Effector memory CD8-positive, alpha-beta T cell (primary cell): ENCODE results near the gene RAB11FIP3.
"Not testable (repeated sequence)": the region's sequence is repeated elsewhere in the genome, so short reads cannot be mapped to it uniquely, and the experiment has no call there.

Experiments used
- ATAC-seq: fragments of 150-1000 bp; cut with Tn5 transposase; replicated peaks from 2 replicates; pipeline ENCODE4 v1.10.0; 2021; ENCODE audit warnings: mild to moderate bottlenecking, moderate library complexity
- DNase-seq, 3 experiments: peaks; one replicate each; pipeline ENCODE4 v3.0.0; 2021
- H3K27ac Mint-ChIP-seq, 2 donors: one replicate each; pipeline ENCODE4 v1.8.0; 2022; ENCODE audit warnings: mild to moderate bottlenecking in 2 of 2, mixed read lengths in 2 of 2, moderate library complexity in 2 of 2
- H3K27me3 Mint-ChIP-seq, 2 donors: one replicate each; pipeline ENCODE4 v1.8.0; 2022; ENCODE audit warnings: mixed read lengths in 2 of 2
- H3K36me3 Mint-ChIP-seq: one replicate; pipeline ENCODE4 v1.8.0; 2022; ENCODE audit warnings: mild to moderate bottlenecking, moderate library complexity, mixed read lengths; ENCODE audit not compliant: insufficient read depth
- H3K4me1 Mint-ChIP-seq, 2 donors: one replicate each; pipeline ENCODE4 v1.8.0; 2022; ENCODE audit warnings: low read depth in 2 of 2, mixed read lengths in 2 of 2
- H3K4me3 Mint-ChIP-seq, 2 donors: one replicate each; pipeline ENCODE4 v1.8.0; 2022; ENCODE audit warnings: mild to moderate bottlenecking in 2 of 2, mixed read lengths in 2 of 2, moderate library complexity in 2 of 2
- H3K9me3 Mint-ChIP-seq, 2 donors: one replicate each; pipeline ENCODE4 v1.8.0; 2022; ENCODE audit warnings: mixed read lengths in 2 of 2

The RAB11FIP3 gene

GRCh38 chr16:491220-491919 is 65.9 kb downstream of the RAB11FIP3 start:
- ATAC-seq (no peak), DNase-seq (no peak)
- Mint-ChIP-seq H3K9me3 (no peaks in the 10 kb centered on the region), H3K27me3 (no peaks in the 10 kb centered on the region), H3K36me3 (peaks cover 7% of the 10 kb centered on the region), H3K4me1 (peaks cover 0 to 1% of the 10 kb centered on the region in 2 donors), H3K27ac (no peak overlapping the region), H3K4me3 (no peak overlapping the region)

GRCh38 chr16:492211-492875 is 66.9 kb downstream of the RAB11FIP3 start:
- Mint-ChIP-seq H3K27ac (no peak overlapping the region), H3K36me3 (peaks cover 7% of the 10 kb centered on the region), H3K4me1 (peaks cover 0 to 1% of the 10 kb centered on the region in 2 donors), H3K4me3 (no peak overlapping the region), H3K27me3 (no peaks in the 10 kb centered on the region), H3K9me3 (no peaks in the 10 kb centered on the region)
- ATAC-seq (no peak), DNase-seq (no peak)

GRCh38 chr16:494676-495075 is 69.2 kb downstream of the RAB11FIP3 start:
- ATAC-seq, result not testable (repeated sequence)

GRCh38 chr16:495127-495748 is 69.8 kb downstream of the RAB11FIP3 start:
- DNase-seq, result no peak
- no peaks in the 10 kb centered on the region for H3K27me3 Mint-ChIP-seq
- ATAC-seq, result peak; percentile 43

More at GRCh38 chr16:494676-495075, 69.2 kb downstream of the RAB11FIP3 start:
- not testable (repeated sequence) for H3K4me3 Mint-ChIP-seq, H3K9me3 Mint-ChIP-seq, H3K27me3 Mint-ChIP-seq, H3K36me3 Mint-ChIP-seq, H3K4me1 Mint-ChIP-seq, H3K27ac Mint-ChIP-seq, DNase-seq

GRCh38 chr16:496097-496886 is 70.8 kb downstream of the RAB11FIP3 start:
- H3K4me1 Mint-ChIP-seq, result peaks cover 0 to 1% of the 10 kb centered on the region in 2 donors
- no peak overlapping the region for H3K27ac Mint-ChIP-seq

More at GRCh38 chr16:495127-495748, 69.8 kb downstream of the RAB11FIP3 start:
- no peak overlapping the region for H3K4me3 Mint-ChIP-seq
- peak overlapping the region in 1 of 2 donors; percentile 82 for H3K27ac Mint-ChIP-seq
- peaks cover 0 to 1% of the 10 kb centered on the region in 2 donors for H3K4me1 Mint-ChIP-seq
- no peaks in the 10 kb centered on the region for H3K9me3 Mint-ChIP-seq
- peaks cover 12% of the 10 kb centered on the region for H3K36me3 Mint-ChIP-seq

GRCh38 chr16:497258-497657 is 71.8 kb downstream of the RAB11FIP3 start:
- Mint-ChIP-seq H3K27ac (peak overlapping the region in 1 of 2 donors; percentile 47), H3K27me3 (no peaks in the 10 kb centered on the region), H3K4me1 (peaks cover 0 to 1% of the 10 kb centered on the region in 2 donors), H3K36me3 (peaks cover 12% of the 10 kb centered on the region), H3K4me3 (no peak overlapping the region), H3K9me3 (no peaks in the 10 kb centered on the region)
- ATAC-seq, result no peak
- no peak for DNase-seq

More at GRCh38 chr16:496097-496886, 70.8 kb downstream of the RAB11FIP3 start:
- DNase-seq (no peak), ATAC-seq (no peak)
- H3K4me3 Mint-ChIP-seq, result no peak overlapping the region
- no peaks in the 10 kb centered on the region for H3K27me3 Mint-ChIP-seq
- no peaks in the 10 kb centered on the region for H3K9me3 Mint-ChIP-seq
- peaks cover 12% of the 10 kb centered on the region for H3K36me3 Mint-ChIP-seq

- no peak for DNase-seq
- ATAC-seq, result no peak
- Mint-ChIP-seq H3K27me3 (no peaks in the 10 kb centered on the region), H3K36me3 (peaks cover 9% of the 10 kb centered on the region), H3K4me3 (no peak overlapping the region), H3K27ac (no peak overlapping the region), H3K4me1 (peaks cover 0 to 1% of the 10 kb centered on the region in 2 donors), H3K9me3 (no peaks in the 10 kb centered on the region)
These were observed 74.5 kb downstream of the RAB11FIP3 start for GRCh38 chr16:499924-500323.

GRCh38 chr16:500709-501108 is 75.3 kb downstream of the RAB11FIP3 start:
- Mint-ChIP-seq H3K27me3 (no peaks in the 10 kb centered on the region), H3K36me3 (peaks cover 9% of the 10 kb centered on the region), H3K27ac (no peak overlapping the region), H3K4me1 (no peaks in the 10 kb centered on the region), H3K9me3 (no peaks in the 10 kb centered on the region), H3K4me3 (no peak overlapping the region)
- ATAC-seq, result no peak
- no peak for DNase-seq

- DNase-seq (no peak), ATAC-seq (no peak)
- Mint-ChIP-seq H3K27ac (peak overlapping the region in 1 of 2 donors; percentile 79), H3K4me3 (no peak overlapping the region), H3K27me3 (no peaks in the 10 kb centered on the region), H3K36me3 (peaks cover 9% of the 10 kb centered on the region), H3K9me3 (no peaks in the 10 kb centered on the region), H3K4me1 (no peaks in the 10 kb centered on the region)
These were observed 76.9 kb downstream of the RAB11FIP3 start for GRCh38 chr16:502179-502943.

GRCh38 chr16:503150-504071 is 78.0 kb downstream of the RAB11FIP3 start:
- H3K27ac Mint-ChIP-seq, result peak overlapping the region in 1 of 2 donors; percentile 79
- H3K4me1 Mint-ChIP-seq, result no peaks in the 10 kb centered on the region
- H3K4me3 Mint-ChIP-seq, result no peak overlapping the region
- H3K27me3 Mint-ChIP-seq, result no peaks in the 10 kb centered on the region
- ATAC-seq (no peak), DNase-seq (no peak)
- H3K9me3 Mint-ChIP-seq, result no peaks in the 10 kb centered on the region
- peaks cover 9% of the 10 kb centered on the region for H3K36me3 Mint-ChIP-seq

GRCh38 chr16:505479-506245 is 80.2 kb downstream of the RAB11FIP3 start:
- no peak for ATAC-seq
- Mint-ChIP-seq H3K9me3 (no peaks in the 10 kb centered on the region), H3K27me3 (no peaks in the 10 kb centered on the region), H3K4me1 (no peaks in the 10 kb centered on the region), H3K27ac (peak overlapping the region in 1 of 2 donors; percentile 55), H3K36me3 (peaks cover 2% of the 10 kb centered on the region), H3K4me3 (no peak overlapping the region)
- DNase-seq, result no peak
